CD4-positive, alpha-beta T cell treated with Interleukin-4 for 1 hour (primary cell): ENCODE results near the gene RASD1.

Experiments
- DNase-seq, 2 donors: peaks; one replicate each; pipeline ENCODE4 v3.0.0-alpha.2; 2020 to 2022

The RASD1 gene

DNA sequence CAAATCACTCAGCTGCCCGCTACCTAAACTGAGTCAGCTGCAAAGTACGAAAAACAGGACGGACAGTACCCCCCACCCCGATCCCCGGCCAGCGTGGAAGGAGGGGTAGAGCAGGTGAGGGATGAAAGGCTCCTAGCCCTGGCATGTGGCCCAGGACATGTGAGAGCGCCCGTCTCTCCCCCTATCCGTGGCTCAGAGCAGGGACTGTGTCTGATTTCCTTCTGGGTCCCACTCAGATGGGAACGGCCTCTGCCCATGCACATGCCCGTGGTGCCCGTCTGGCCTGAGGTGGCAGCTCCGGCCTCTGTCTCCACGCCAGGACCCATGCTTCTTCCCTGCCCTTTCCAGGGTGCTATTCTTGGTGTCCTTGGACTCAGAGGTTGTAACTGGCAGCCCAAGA, 30.2 kb upstream of the RASD1 start:
- no peak for DNase-seq

DNA sequence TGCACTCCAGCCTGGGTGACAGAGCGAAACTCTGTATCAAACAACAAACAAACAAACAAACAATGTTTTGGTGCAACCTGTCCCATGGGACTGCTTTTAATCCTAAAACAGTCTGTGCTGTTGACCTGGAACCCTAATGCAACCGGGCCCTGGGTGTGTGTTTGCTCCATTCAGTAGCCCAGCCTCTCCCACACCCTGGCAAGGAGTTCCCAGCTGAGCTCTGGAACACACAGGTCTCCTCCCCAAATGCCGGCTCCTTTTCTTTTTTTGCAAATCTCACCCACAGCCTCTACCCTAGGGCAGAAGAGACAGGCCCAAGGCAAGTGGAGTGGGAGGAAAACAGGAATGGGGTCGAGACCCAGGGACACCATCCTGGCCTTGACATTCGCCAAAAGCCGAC, 29.8 kb upstream of the RASD1 start:
- no peak for DNase-seq

DNA sequence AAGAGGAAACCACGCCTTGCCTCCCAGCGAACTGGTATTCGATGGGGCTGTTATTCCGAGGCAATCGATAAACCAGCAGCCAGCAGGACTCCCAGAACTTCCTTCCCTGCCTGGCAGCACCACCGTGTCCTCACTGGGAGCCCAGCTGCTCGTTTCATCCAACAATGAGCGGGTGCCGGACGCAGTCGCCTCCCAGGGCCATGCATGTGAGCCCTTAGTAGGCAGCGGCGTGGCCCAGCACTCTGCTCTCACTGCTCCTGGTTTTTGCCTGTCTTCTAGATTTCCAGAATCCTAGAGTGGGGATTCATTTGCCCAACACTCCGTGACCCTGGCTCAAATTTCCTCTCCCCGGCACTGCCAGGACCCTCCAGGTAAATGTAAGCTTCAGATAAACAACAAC, 29.1 kb upstream of the RASD1 start:
- DNase-seq: no peak

DNA sequence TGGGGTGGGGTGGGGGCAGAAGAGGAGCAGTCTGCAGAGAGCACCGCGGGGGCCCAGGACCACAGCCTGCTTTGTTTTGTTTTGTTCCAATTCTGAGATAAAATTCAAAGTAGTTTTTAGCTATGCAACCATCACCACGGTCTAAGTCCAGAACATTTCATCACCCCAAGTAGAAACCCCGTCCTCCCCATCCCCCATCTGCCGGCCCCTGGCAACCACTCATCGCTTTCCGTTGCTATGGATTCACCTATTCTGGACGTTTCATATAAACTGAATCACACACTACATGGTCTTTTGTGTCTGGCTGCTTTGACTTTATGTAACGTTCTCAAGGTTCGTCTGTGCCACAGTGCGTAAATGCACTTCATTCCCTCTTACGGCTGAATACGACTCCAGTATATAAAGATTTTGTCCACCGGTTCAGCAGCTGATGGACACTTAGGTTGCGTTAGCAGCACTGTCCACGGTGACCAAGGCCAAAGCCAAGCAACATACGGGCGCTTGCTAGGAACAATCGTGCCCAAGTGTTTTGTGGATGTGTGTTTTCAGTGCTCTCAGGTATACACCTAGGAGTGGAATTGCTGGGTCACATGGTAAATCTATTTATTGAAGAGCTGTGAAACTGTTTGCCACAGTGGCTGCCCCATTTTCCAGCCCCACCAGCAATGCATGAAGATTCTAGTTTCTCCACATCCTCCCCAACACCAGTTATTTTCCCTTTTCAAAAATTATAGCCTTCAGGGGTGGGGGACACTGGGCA, 27.7 kb upstream of the RASD1 start:
- no peak for DNase-seq

DNA sequence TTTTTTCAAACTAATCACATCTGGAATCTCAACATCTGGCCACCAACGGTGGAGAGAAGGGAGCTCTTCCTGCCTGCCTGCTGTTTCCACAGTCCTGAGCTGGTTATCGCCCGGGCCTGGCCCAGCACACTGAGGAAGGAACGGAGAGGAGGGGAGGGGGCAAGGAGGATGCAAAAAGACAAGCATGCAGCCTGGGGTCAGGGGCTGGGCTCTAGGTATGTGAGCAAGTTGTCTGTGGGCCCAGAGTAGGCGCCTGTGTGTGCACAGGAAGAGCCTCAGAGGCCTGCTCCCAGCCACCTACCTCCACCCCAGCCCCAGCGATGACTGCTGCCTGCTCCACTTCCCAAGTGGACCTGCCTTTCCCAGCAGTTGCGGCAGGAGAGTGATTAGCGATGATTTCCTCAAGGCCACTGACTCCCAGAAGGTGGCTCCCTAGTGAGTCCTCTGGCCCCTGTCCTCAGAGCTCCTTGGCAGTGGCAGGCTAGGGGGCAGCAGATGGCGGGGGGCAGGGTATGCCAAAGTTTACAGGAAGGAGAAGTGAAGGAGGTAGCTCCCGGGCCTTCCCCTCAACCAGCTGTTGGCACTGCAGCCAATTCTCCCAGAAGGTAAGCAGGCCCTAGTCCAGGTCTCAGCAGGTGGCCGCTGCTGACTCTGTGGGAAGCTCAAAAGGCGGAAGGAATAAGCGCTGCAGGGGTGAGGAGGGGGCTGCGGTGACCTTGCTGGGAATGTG, 27.0 kb upstream of the RASD1 start:
- no peak for DNase-seq

DNA sequence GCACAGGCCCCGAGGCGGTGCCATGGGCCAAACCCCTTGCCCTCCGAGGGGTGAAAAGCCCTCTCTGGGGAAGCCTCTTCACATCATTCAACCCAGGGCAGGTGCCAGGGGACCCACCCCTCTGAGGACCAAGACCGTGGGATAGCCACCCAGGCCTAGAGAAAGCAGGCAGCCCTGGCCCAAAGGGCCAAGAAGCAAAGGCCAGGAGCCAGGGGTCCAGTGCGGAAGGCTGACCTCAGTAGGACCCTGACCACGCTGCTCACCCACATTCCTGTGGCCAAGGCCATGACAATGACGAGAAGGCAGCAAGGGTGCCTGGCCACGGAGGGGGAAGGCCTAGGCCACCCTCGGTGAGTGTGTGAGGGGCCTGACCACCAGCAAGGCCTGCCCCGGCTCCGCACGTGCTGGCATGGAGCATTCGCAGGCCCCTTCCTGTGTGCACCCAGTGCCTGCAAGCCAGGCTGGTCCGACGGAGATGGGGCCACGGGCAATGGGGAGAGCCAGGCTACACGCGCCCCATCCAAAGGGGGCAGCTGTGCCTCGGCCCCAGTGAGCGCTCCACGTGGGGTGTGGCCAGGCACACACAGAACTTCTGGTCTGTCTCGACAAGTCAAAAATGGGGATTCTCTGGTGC, 24.5 kb upstream of the RASD1 start:
- DNase-seq: no peak

DNA sequence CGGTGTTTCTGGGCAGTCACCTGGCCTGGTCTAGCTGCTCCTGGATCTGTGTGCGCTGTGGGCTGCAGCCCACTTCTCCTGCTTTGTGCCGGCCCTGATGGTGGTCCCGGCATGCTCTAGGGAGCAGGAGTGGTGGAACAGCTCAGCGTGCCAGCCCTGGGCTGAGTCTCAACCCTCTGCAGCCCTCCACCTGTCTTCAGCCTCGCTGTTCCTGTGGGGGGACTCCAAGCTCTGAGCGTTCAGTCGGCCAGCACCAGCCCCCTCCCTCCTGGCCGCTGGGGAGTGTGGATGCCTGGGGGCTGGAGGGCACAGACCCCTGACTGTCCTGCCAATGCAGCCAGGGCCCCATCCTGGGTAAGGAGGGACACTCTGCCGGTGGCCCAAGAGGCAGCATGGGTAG, 23.7 kb upstream of the RASD1 start:
- DNase-seq: no peak

- DNase-seq: no peak
Measured at GRCh38 chr17:17518951-17519350, 22.8 kb upstream of the RASD1 start.

DNA sequence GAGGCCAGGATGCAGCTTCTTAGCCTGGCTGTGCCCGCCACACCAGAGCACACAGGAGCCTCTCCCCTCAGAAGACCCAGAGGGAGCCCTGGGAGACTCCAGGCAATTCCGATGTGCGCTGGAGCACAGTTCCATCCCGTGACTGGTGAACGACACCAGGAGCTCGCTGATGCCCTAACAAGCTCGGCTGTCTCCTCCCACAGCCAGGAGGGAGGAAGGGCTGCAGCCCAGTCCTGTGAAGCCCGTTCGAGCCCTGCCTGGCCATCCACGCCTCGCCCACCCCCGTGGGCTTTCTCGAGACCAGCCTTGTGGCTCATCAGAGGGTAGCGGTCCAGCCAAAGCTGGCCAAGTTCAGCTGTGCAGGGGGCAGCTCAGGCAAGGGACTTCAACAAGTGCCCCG, 21.8 kb upstream of the RASD1 start:
- DNase-seq: no peak

DNA sequence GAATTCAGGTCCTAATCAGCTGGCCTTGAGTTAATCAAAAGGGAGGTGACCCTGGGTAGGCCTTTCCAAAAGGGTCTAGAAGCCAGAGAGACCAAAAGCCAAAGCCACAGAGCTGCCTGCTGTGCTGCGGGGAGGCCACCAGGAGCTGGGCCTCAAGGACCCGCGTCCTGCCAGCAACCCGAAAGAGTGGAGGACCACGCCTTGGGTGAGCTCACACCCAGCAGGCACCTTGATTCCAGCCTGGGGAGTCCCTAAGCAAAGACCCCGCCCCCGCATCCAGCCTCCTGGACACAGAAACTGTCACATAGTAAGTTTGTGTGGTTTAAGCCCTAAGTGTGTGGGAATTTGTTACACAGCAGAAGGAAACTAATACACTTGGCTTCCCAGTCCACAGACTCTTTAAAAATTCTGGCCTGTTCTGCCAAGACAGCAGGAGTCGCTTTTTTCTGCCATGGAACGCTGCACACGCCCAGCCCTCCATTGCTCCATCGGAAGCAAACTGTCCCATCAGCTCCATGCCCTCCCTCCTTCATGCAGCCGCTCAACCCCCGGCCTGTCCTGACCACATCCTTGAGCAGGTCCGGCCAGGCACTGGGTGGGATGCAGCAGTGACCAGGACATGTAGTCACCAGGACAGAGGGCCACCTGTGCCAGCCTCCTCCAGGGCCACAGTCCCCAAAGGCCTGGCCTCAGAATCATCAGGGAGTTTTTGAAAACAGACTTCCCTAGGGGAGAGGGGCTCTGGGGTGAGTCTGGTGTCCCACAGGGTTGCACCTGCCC, 20.9 kb upstream of the RASD1 start:
- no peak for DNase-seq

GRCh38 chr17:17515934-17516930, 20.0 kb upstream of the RASD1 start:
- no peak for DNase-seq

GRCh38 chr17:17514993-17515933, 19.1 kb upstream of the RASD1 start:
- DNase-seq: no peak

DNA sequence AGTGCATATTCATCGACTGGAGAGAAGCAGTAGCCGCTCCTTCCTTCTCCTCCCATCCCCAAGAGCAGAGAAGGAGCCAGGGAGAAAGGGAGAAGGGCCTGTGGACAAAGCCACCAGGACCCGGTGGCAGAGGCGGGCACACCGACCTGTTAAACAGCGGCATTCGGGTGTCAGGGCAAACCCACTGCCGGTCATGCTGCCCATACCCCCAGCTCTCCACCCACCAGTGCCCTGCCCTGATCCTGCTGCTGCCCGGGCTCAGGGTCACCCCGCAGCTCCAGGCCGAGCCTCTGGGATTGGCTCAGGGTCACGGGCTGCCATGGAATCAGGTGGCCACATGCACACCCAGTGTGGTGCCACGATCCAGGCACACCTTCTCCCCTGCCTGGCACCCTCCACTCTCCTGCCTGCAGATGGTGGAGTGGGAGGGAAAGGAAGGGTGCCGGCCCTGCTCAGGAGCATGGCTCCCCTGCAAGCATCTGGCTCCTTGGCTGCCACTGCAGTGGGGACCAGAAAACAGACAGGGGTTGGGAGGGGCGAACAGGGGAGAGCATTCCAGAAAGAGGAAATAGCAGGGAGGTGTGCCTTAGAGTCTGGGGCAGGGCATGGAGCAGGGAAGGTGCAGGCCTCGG, 18.3 kb upstream of the RASD1 start:
- DNase-seq: no peak

GRCh38 chr17:17513626-17514025, 17.4 kb upstream of the RASD1 start:
- DNase-seq: no peak

- no peak for DNase-seq
Measured at GRCh38 chr17:17512866-17513265, 16.7 kb upstream of the RASD1 start.

GRCh38 chr17:17511881-17512858, 16.0 kb upstream of the RASD1 start:
- DNase-seq: no peak

DNA sequence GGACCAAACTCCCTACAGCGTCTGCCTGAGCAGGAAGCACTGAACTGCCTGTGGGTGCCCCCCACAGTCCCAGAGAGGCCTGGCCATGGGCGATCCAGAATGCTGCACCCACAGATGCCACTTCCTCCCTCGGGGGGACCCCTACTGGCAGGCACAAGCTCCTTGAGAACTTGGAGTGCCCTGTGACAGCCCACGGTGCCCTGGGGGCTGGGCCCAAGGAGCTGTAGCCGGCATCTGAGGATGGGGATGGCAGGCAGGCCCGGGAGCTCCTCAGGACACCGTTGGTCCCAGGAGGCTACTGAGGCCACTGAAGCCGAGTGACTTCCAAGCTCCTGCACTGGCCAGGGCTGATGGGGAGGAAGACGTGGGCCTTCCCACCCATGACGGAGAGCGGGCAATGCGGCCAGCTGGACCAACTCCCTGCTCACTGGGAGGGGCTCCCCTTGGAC, 15.1 kb upstream of the RASD1 start:
- no peak for DNase-seq

- DNase-seq: no peak
Measured at GRCh38 chr17:17510456-17511292, 14.5 kb upstream of the RASD1 start.
